OCI-LY1 (cell line): Measurements from ENCODE around the gene NODAL.

Experiments used
- EZH2 ChIP-seq: fragments of 200-600 bp; sonication (generic), shearing (Covaris generic); IDR thresholded peaks from 2 replicates; pipeline ENCODE4 v1.8.0; 2017; ENCODE audit warnings: borderline replicate concordance, mixed run types, mild to moderate bottlenecking, antibody characterized with exemption, low read length, moderate library complexity, mixed read lengths
- TF ChIP-seq, protein P1 (sequence below): fragments of 200-600 bp; sonication (generic), shearing (Covaris generic); IDR thresholded peaks from 2 replicates; pipeline ENCODE4 v1.5.1; 2017; ENCODE audit warnings: mild to moderate bottlenecking, antibody characterized with exemption, low read length, moderate library complexity, mixed read lengths

DNA sequence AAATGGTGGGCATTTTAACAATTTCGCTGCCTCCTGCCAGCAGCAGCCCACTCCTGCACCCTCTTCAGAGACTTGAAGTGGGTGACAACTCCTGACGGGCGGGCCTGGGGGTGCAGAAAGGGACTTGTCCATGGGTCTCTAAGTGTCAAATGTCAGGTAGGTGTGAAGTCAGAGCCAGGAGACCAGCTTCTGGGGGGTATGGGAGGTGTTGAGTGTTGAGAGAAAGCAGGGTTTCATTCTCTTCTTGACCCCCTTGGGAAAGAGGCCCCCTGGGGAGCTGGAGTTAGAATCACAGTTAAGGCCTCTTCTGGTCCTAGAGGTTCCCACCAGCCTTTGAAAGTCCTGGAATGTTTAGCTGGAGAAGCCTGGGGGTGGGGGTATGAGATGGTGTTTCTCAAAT is 25.5 kb upstream of the NODAL start:
- TF ChIP-seq, protein P1, sequence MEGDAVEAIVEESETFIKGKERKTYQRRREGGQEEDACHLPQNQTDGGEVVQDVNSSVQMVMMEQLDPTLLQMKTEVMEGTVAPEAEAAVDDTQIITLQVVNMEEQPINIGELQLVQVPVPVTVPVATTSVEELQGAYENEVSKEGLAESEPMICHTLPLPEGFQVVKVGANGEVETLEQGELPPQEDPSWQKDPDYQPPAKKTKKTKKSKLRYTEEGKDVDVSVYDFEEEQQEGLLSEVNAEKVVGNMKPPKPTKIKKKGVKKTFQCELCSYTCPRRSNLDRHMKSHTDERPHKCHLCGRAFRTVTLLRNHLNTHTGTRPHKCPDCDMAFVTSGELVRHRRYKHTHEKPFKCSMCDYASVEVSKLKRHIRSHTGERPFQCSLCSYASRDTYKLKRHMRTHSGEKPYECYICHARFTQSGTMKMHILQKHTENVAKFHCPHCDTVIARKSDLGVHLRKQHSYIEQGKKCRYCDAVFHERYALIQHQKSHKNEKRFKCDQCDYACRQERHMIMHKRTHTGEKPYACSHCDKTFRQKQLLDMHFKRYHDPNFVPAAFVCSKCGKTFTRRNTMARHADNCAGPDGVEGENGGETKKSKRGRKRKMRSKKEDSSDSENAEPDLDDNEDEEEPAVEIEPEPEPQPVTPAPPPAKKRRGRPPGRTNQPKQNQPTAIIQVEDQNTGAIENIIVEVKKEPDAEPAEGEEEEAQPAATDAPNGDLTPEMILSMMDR, result no peak
- no peak for TF ChIP-seq EZH2
